H9 (cell line): ENCODE data around the gene ABL2. TPM values are rescaled to one million over a fixed set of nuclear protein-coding genes. Genes with fewer than 3 reads are reported as not detected.

ENCODE experiments used
- DNase-seq: peaks from one replicate; pipeline ENCODE4 v3.0.0-alpha.2; 2017
- H2AFZ ChIP-seq: one replicate; pipeline ENCODE4 v1.6.1; 2013; ENCODE audit warnings: mild to moderate bottlenecking, low read length, control low read depth, moderate library complexity
- H2AK5ac ChIP-seq: 2 replicates; pipeline ENCODE4 v1.6.1; 2013; ENCODE audit warnings: low read length, control low read depth, mixed read lengths; ENCODE audit not compliant: insufficient read length
- H2BK120ac ChIP-seq: one replicate; pipeline ENCODE4 v1.6.1; 2013; ENCODE audit warnings: low read depth, mild to moderate bottlenecking, low read length, control low read depth, inconsistent platforms; ENCODE audit not compliant: poor library complexity, severe bottlenecking
- H2BK12ac ChIP-seq: 2 replicates; pipeline ENCODE4 v1.6.1; 2013; ENCODE audit warnings: low read length, control low read depth, mixed read lengths, low read depth; ENCODE audit not compliant: insufficient read length
- H2BK15ac ChIP-seq: 2 replicates; pipeline ENCODE4 v1.6.1; 2013; ENCODE audit warnings: low read depth, low read length, control low read depth
- H2BK20ac ChIP-seq: one replicate; pipeline ENCODE4 v1.6.1; 2013; ENCODE audit warnings: low read depth, mild to moderate bottlenecking, low read length, control low read depth, inconsistent platforms; ENCODE audit not compliant: poor library complexity, severe bottlenecking
- H2BK5ac ChIP-seq: 2 replicates; pipeline ENCODE4 v1.6.1; 2013; ENCODE audit warnings: low read length, control low read depth, mixed read lengths; ENCODE audit not compliant: insufficient read length
- H3K14ac ChIP-seq: 2 replicates; pipeline ENCODE4 v1.6.1; 2013; ENCODE audit warnings: low read length, control low read depth; ENCODE audit not compliant: insufficient read depth
- H3K18ac ChIP-seq: 2 replicates; pipeline ENCODE4 v1.6.1; 2013; ENCODE audit warnings: low read depth, mild to moderate bottlenecking, mixed read lengths, low read length, control low read depth; ENCODE audit not compliant: insufficient read length
- H3K23ac ChIP-seq: 2 replicates; pipeline ENCODE4 v1.6.1; 2013; ENCODE audit warnings: low read length, control low read depth, mixed read lengths, low read depth; ENCODE audit not compliant: insufficient read length
- H3K23me2 ChIP-seq: 2 replicates; pipeline ENCODE4 v1.6.1; 2013; ENCODE audit warnings: low read depth, mild to moderate bottlenecking, mixed read lengths, low read length, control low read depth; ENCODE audit not compliant: insufficient read length, poor library complexity, severe bottlenecking
- H3K27ac ChIP-seq: 2 replicates; pipeline ENCODE4 v1.5.1; 2013; ENCODE audit warnings: low read length, control low read depth, mixed read lengths, low read depth; ENCODE audit not compliant: insufficient read length
- H3K27me3 ChIP-seq: 2 replicates; pipeline ENCODE4 v1.6.1; 2013; ENCODE audit warnings: low read length, control low read depth, inconsistent platforms; ENCODE audit not compliant: insufficient read depth
- H3K4ac ChIP-seq: 2 replicates; pipeline ENCODE4 v1.6.1; 2013; ENCODE audit warnings: low read depth, mild to moderate bottlenecking, control low read depth, inconsistent platforms, low read length, moderate library complexity
- H3K4me1 ChIP-seq: 2 replicates; pipeline ENCODE4 v1.6.1; 2013; ENCODE audit warnings: low read length, control low read depth, inconsistent platforms; ENCODE audit not compliant: insufficient read depth
- H3K4me2 ChIP-seq: 2 replicates; pipeline ENCODE4 v1.6.1; 2013; ENCODE audit warnings: low read length, control low read depth, mixed read lengths; ENCODE audit not compliant: insufficient read length, insufficient read depth
- H3K56ac ChIP-seq: 2 replicates; pipeline ENCODE4 v1.6.1; 2013; ENCODE audit warnings: low read depth, mild to moderate bottlenecking, mixed read lengths, low read length, control low read depth; ENCODE audit not compliant: insufficient read length
- H3K79me1 ChIP-seq: 2 replicates; pipeline ENCODE4 v1.6.1; 2013; ENCODE audit warnings: low read depth, mild to moderate bottlenecking, moderate library complexity, low read length, control low read depth, inconsistent platforms; ENCODE audit not compliant: insufficient read depth, poor library complexity, severe bottlenecking
- H3K79me2 ChIP-seq: 2 replicates; pipeline ENCODE4 v1.6.1; 2013; ENCODE audit warnings: low read length, control low read depth, inconsistent platforms; ENCODE audit not compliant: insufficient read depth
- H3K9ac ChIP-seq: 2 replicates; pipeline ENCODE4 v1.6.1; 2013; ENCODE audit warnings: low read length, control low read depth, mixed read lengths; ENCODE audit not compliant: insufficient read length; ENCODE audit errors: extremely low read depth
- H3K9me3 ChIP-seq: one replicate; pipeline ENCODE4 v1.6.1; 2013; ENCODE audit warnings: low read depth, low read length, inconsistent platforms; ENCODE audit not compliant: control insufficient read depth
- H3T11ph ChIP-seq: one replicate; pipeline ENCODE4 v1.6.1; 2013; ENCODE audit warnings: mild to moderate bottlenecking, low read length, control low read depth, inconsistent platforms
- H4K20me1 ChIP-seq: one replicate; pipeline ENCODE4 v1.6.1; 2013; ENCODE audit not compliant: control insufficient read depth, insufficient read length, insufficient read depth
- H4K5ac ChIP-seq: 2 replicates; pipeline ENCODE4 v1.6.1; 2013; ENCODE audit warnings: low read depth, mild to moderate bottlenecking, mixed read lengths, low read length, control low read depth; ENCODE audit not compliant: insufficient read length
- H4K8ac ChIP-seq: replicated peaks from 2 replicates; pipeline ENCODE4 v1.6.1; 2013; ENCODE audit warnings: low read length, control low read depth, mixed read lengths, low read depth; ENCODE audit not compliant: insufficient read length
- H4K91ac ChIP-seq: 2 replicates; pipeline ENCODE4 v1.6.1; 2013; ENCODE audit warnings: low read depth, mild to moderate bottlenecking, moderate library complexity, mixed read lengths, low read length, control low read depth; ENCODE audit not compliant: insufficient read length
- H3K27ac Mint-ChIP-seq, 3 experiments: 2 replicates in 2 of 3; 3 replicates in 1 of 3; pipeline ENCODE4 v1.8.0; 2020 to 2021; ENCODE audit warnings: mixed read lengths in 3 of 3, mild to moderate bottlenecking in 1 of 3, moderate library complexity in 1 of 3
- H3K27me3 Mint-ChIP-seq: 2 replicates; pipeline ENCODE4 v1.8.0; 2021; ENCODE audit warnings: low read depth, mild to moderate bottlenecking, moderate library complexity, mixed read lengths
- H3K36me3 Mint-ChIP-seq, 3 experiments: 2 replicates in 2 of 3; 3 replicates in 1 of 3; pipeline ENCODE4 v1.8.0; 2020 to 2021; ENCODE audit warnings: low read depth in 3 of 3, mixed read lengths in 3 of 3; ENCODE audit not compliant: insufficient read depth in 1 of 3
- H3K4me1 Mint-ChIP-seq, 2 experiments: 2 replicates each; pipeline ENCODE4 v1.8.0; 2020; ENCODE audit warnings: mixed read lengths in 2 of 2
- H3K4me3 Mint-ChIP-seq, 2 experiments: 2 replicates in 1 of 2; 3 replicates in 1 of 2; pipeline ENCODE4 v1.8.0; 2020 to 2021; ENCODE audit warnings: mild to moderate bottlenecking in 2 of 2, mixed read lengths in 2 of 2, moderate library complexity in 1 of 2
- H3K9me3 Mint-ChIP-seq, 2 experiments: 2 replicates in 1 of 2; 3 replicates in 1 of 2; pipeline ENCODE4 v1.8.0; 2020; ENCODE audit warnings: mild to moderate bottlenecking in 2 of 2, mixed read lengths in 2 of 2, moderate library complexity in 1 of 2
- WGBS: extraction: QIAGEN DNeasy Blood & Tissue Kit; methylation state at CpG from one replicate; pipeline ENCODE4 v1.1.7; 2013; ENCODE audit warnings: missing lambda C conversion rate, low lambda C conversion rate, mixed read lengths; ENCODE audit not compliant: insufficient read length; ENCODE audit errors: extremely low coverage; 5-methylcytosine and 5-hydroxymethylcytosine counted together
- total RNA-seq: library from RNA; stranded (reverse); gene quantifications from 2 replicates; pipeline ENCODE4 v1.2.1, GENCODE V29; 2021
- TF ChIP-seq, protein P1 (sequence below): fragments of 200-600 bp; sonication (generic); conservative IDR thresholded peaks from 3 replicates; pipeline ENCODE4 v1.8.0; 2021; ENCODE audit warnings: antibody characterized with exemption, mild to moderate bottlenecking

Gene ABL2
- total RNA-seq, 1 experiment from 2014 or later: 21.2 TPM

DNA sequence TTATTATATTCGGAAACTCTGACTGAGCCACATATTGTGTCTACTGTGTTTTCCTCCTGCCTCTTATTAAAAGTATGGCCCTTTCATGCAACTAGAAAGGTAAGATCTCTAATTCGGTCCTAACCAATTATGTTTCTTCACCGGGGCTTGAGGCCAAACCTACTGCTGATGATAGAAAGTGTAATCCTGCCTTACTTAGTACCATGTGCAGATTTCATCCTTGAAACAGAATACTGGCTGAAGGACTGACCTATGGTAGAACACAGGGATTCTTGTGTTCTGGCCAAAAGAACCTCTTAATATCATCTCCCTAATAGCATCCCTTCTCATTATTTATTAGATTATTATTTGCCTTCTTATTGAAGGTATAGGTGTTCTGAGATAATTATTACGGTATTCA is 75.0 kb downstream of the ABL2 start:
- H3K79me1 ChIP-seq: peaks cover 3% of the 10 kb centered on the region
- H3K9me3 ChIP-seq: no peaks in the 10 kb centered on the region
- no peak overlapping the region for H3T11ph ChIP-seq
- no peak overlapping the region for H2BK12ac ChIP-seq
- H3K9ac ChIP-seq: no peak overlapping the region
- no peak overlapping the region for H2BK20ac ChIP-seq
- no peak overlapping the region for H2BK15ac ChIP-seq
- no peak overlapping the region for H3K4me2 ChIP-seq
- H3K36me3 Mint-ChIP-seq: peaks cover 4 to 10% (median 5%) of the 10 kb centered on the region in 3 experiments; a peak in 2 of 7 replicates
- H3K23ac ChIP-seq: no peak overlapping the region
- H3K18ac ChIP-seq: no peak overlapping the region
- H3K4me1 ChIP-seq: no peaks in the 10 kb centered on the region
- no peak overlapping the region for H2AFZ ChIP-seq
- TF ChIP-seq, protein P1, sequence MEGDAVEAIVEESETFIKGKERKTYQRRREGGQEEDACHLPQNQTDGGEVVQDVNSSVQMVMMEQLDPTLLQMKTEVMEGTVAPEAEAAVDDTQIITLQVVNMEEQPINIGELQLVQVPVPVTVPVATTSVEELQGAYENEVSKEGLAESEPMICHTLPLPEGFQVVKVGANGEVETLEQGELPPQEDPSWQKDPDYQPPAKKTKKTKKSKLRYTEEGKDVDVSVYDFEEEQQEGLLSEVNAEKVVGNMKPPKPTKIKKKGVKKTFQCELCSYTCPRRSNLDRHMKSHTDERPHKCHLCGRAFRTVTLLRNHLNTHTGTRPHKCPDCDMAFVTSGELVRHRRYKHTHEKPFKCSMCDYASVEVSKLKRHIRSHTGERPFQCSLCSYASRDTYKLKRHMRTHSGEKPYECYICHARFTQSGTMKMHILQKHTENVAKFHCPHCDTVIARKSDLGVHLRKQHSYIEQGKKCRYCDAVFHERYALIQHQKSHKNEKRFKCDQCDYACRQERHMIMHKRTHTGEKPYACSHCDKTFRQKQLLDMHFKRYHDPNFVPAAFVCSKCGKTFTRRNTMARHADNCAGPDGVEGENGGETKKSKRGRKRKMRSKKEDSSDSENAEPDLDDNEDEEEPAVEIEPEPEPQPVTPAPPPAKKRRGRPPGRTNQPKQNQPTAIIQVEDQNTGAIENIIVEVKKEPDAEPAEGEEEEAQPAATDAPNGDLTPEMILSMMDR: no peak
- no peak overlapping the region for H3K56ac ChIP-seq
- no peaks in the 10 kb centered on the region; a peak in 1 of 4 replicates for H3K4me1 Mint-ChIP-seq
- H3K23me2 ChIP-seq: no peaks in the 10 kb centered on the region
- no peak overlapping the region for H3K14ac ChIP-seq
- H3K27ac Mint-ChIP-seq: no peak overlapping the region
- no peak overlapping the region for H4K8ac ChIP-seq
- H4K5ac ChIP-seq: no peak overlapping the region
- no peaks in the 10 kb centered on the region for H3K27me3 Mint-ChIP-seq
- H3K9me3 Mint-ChIP-seq: peaks cover 4 to 5% of the 10 kb centered on the region in 2 experiments; a peak in 3 of 5 replicates
- H3K79me2 ChIP-seq: no peaks in the 10 kb centered on the region; the same call in 1 of the 2 replicates
- no peak overlapping the region for H2AK5ac ChIP-seq
- H3K27me3 ChIP-seq: no peaks in the 10 kb centered on the region
- no CpG with 5 or more reads among the region's 4 CpGs for WGBS
- H4K20me1 ChIP-seq: no peaks in the 10 kb centered on the region
- no peak overlapping the region for H3K4me3 Mint-ChIP-seq
- no peak overlapping the region for H2BK5ac ChIP-seq
- H3K27ac ChIP-seq: no peak overlapping the region
- no peak overlapping the region for H3K4ac ChIP-seq
- no peak overlapping the region for H4K91ac ChIP-seq
- no peak for DNase-seq
- H2BK120ac ChIP-seq: no peak overlapping the region
